Islet precursor cell (in vitro differentiated cells): ENCODE results near the gene SDS.

Source experiments
- DNase-seq: peaks from one replicate; pipeline ENCODE4 v3.0.0-alpha.2; 2018

SDS gene

GRCh38 chr12:113345318-113345717 is 58.4 kb downstream of the SDS start:
- no peak for DNase-seq
